SK-N-SH (cell line): ENCODE results near the gene SRP14.

Experiments used
- CHD2 ChIP-seq: fragments of 150-350 bp; IDR thresholded peaks from 2 replicates; pipeline ENCODE4 v1.6.1; 2018; ENCODE audit warnings: low read length; ENCODE audit not compliant: partially characterized antibody
- CTCF ChIP-seq: fragments of 200-600 bp; sonication (generic); IDR thresholded peaks from 2 replicates; pipeline ENCODE4 v1.6.1; 2017; ENCODE audit warnings: antibody characterized with exemption, mild to moderate bottlenecking, moderate library complexity
- ELF1 ChIP-seq: IDR thresholded peaks from 2 replicates; pipeline ENCODE4 v1.4.0; 2012
- EP300 ChIP-seq, 2 experiments: IDR thresholded peaks; 2 replicates each; pipeline versions ENCODE4 v1.4.0 to v1.6.1; 2012; ENCODE audit warnings: borderline replicate concordance in 1 of 2, low read depth in 1 of 2, low read length in 1 of 2
- FOXJ3 ChIP-seq: sonication (generic); formaldehyde crosslinking; IDR thresholded peaks from 2 replicates; pipeline ENCODE4 v1.5.1; 2020; ENCODE audit warnings: mild to moderate bottlenecking, missing genetic modification reagents
- MEF2A ChIP-seq: IDR thresholded peaks from 2 replicates; pipeline ENCODE4 v1.4.0; 2012; ENCODE audit warnings: low read depth, borderline replicate concordance
- REST ChIP-seq: IDR thresholded peaks from 2 replicates; pipeline ENCODE4 v1.6.1; 2012; ENCODE audit warnings: mild to moderate bottlenecking, low read depth, low read length, moderate library complexity
- SIN3A ChIP-seq: IDR thresholded peaks from 2 replicates; pipeline ENCODE4 v1.6.1; 2012; ENCODE audit warnings: low read depth, mild to moderate bottlenecking, low read length, moderate library complexity, borderline replicate concordance
- SMC3 ChIP-seq: IDR thresholded peaks from 2 replicates; pipeline ENCODE4 v1.6.1; 2012; ENCODE audit warnings: low read depth, low read length, improper control_type of control experiment
- TAF1 ChIP-seq: IDR thresholded peaks from 2 replicates; pipeline ENCODE4 v1.6.1; 2012; ENCODE audit warnings: low read depth, mild to moderate bottlenecking, low read length, moderate library complexity, borderline replicate concordance
- TEAD4 ChIP-seq: IDR thresholded peaks from 2 replicates; pipeline ENCODE4 v1.4.0; 2012; ENCODE audit warnings: mild to moderate bottlenecking, borderline replicate concordance; ENCODE audit not compliant: insufficient read depth
- USF2 ChIP-seq: fragments of 150-350 bp; IDR thresholded peaks from 2 replicates; pipeline ENCODE4 v1.6.1; 2017; ENCODE audit warnings: antibody characterized with exemption, low read length, low read depth, borderline replicate concordance

GRCh38 chr15:40065166-40065565 is 26.2 kb upstream of the SRP14 start:
- no peak for TF ChIP-seq CTCF
- no peak for TF ChIP-seq TEAD4
- TF ChIP-seq CHD2 = no peak
- TF ChIP-seq REST = no peak
- TF ChIP-seq SIN3A = no peak
- no peak for TF ChIP-seq ELF1
- no peak for TF ChIP-seq TAF1
- TF ChIP-seq MEF2A = no peak
- TF ChIP-seq EP300 (IDR thresholded peaks at IDR 0.05; ENCODE audit: borderline replicate concordance in 1 of 2, low read depth in 1 of 2, low read length in 1 of 2) = peak in 1 of 2 experiments; percentile 47; a peak in 1 of 4 replicates
- no peak for TF ChIP-seq FOXJ3 (CRISPR knock-in tag)
- no peak for TF ChIP-seq SMC3
- TF ChIP-seq USF2 = no peak
